ENCODE measurements around the gene RBM20.

The RBM20 gene

GRCh38 chr10:110871298-110872084 is 227.4 kb downstream of the RBM20 start, which contains the start of gene PDCD4:
Gene PDCD4, plus strand, starts transcription at chr10:110871928. Its CDS starts 4,100 bp downstream, at chr10:110876028.
- in situ Hi-C loops (cut with HindIII; ENCODE audit: low pct_ligation_motif_present, low sequenced_read_pairs) = no loop called here
- peak; percentile 98 for DNase-seq
- Histone ChIP-seq H3K4me3 (ENCODE audit: low read depth, low read length) (peak within 1 kb of the TSS; percentile 76), H3K36me3 (replicated peaks) (no peaks in the 10 kb centered on the region), H3K27ac (peak within 1 kb of the TSS; percentile 87), H3K27me3 (replicated peaks) (no peaks in the 10 kb centered on the region)
- no peak for TF ChIP-seq CTCF (IDR thresholded peaks at IDR 0.05; ENCODE audit: low read depth, low read length, missing control alignments)

- Histone ChIP-seq H3K27ac (peak overlapping the region; percentile 87), H3K4me3 (ENCODE audit: low read depth, low read length) (peak overlapping the region; percentile 76), H3K27me3 (replicated peaks) (no peaks in the 10 kb centered on the region), H3K36me3 (replicated peaks) (no peaks in the 10 kb centered on the region)
- peak; percentile 85 for DNase-seq
- in situ Hi-C loops (cut with HindIII; ENCODE audit: low pct_ligation_motif_present, low sequenced_read_pairs) = no loop called here
- TF ChIP-seq CTCF (IDR thresholded peaks at IDR 0.05; ENCODE audit: low read depth, low read length, missing control alignments) = peak; percentile 44
These were observed 228.2 kb downstream of the RBM20 start for GRCh38 chr10:110872145-110872983.

GRCh38 chr10:110872984-110873923 is 229.1 kb downstream of the RBM20 start:
- no peak for DNase-seq
- H3K27ac ChIP-seq = peak overlapping the region; percentile 87
- in situ Hi-C loops (cut with HindIII; ENCODE audit: low pct_ligation_motif_present, low sequenced_read_pairs) = no loop called here
- H3K4me3 ChIP-seq (ENCODE audit: low read depth, low read length) = peak overlapping the region; percentile 76
- no peak for TF ChIP-seq CTCF (IDR thresholded peaks at IDR 0.05; ENCODE audit: low read depth, low read length, missing control alignments)
- H3K36me3 ChIP-seq (replicated peaks) = no peaks in the 10 kb centered on the region
- H3K27me3 ChIP-seq (replicated peaks) = no peaks in the 10 kb centered on the region

GRCh38 chr10:110873951-110874350 is 229.8 kb downstream of the RBM20 start:
- no peak overlapping the region for H3K27ac ChIP-seq

More at GRCh38 chr10:110873951-110874350, 229.8 kb downstream of the RBM20 start:
- H3K4me3 ChIP-seq (ENCODE audit: low read depth, low read length) = peak overlapping the region; percentile 76
- in situ Hi-C loops (cut with HindIII; ENCODE audit: low pct_ligation_motif_present, low sequenced_read_pairs) = no loop called here
- H3K36me3 ChIP-seq (replicated peaks) = no peaks in the 10 kb centered on the region
- no peak for DNase-seq
- TF ChIP-seq CTCF (IDR thresholded peaks at IDR 0.05; ENCODE audit: low read depth, low read length, missing control alignments) = no peak
- no peaks in the 10 kb centered on the region for H3K27me3 ChIP-seq (replicated peaks)

Measured in brain microvascular endothelial cell (primary cell).